RPMI8226 (cell line): ENCODE results near the gene RBL1.
"Not testable (repeated sequence)": the region's sequence is repeated elsewhere in the genome, so short reads cannot be mapped to it uniquely, and the experiment has no call there.

ENCODE experiments used
- DNase-seq: peaks from one replicate; pipeline ENCODE4 v3.0.0-alpha.2; 2015

Gene RBL1

GRCh38 chr20:37095599-37096414, at the start of gene RBL1:
TSS of gene RBL1 (minus strand) at chr20:37095997. CDS start at chr20:37095928, 69 bp downstream.
- DNase-seq, result peak; percentile 93

- no peak for DNase-seq
These were observed 49.1 kb upstream of the RBL1 start for GRCh38 chr20:37144856-37145404.

- DNase-seq, result no peak
These were observed 46.9 kb upstream of the RBL1 start for GRCh38 chr20:37142708-37143107.

GRCh38 chr20:37137547-37137946, 41.8 kb upstream of the RBL1 start:
- no peak for DNase-seq

- no peak for DNase-seq
These were observed 38.2 kb upstream of the RBL1 start for GRCh38 chr20:37133952-37134351.

GRCh38 chr20:37131486-37131885, 35.7 kb upstream of the RBL1 start:
- no peak for DNase-seq

- DNase-seq, result no peak
These were observed 33.0 kb upstream of the RBL1 start for GRCh38 chr20:37128803-37129202.

GRCh38 chr20:37126290-37126689, 30.5 kb upstream of the RBL1 start:
- not testable (repeated sequence) for DNase-seq

- DNase-seq, result no peak
These were observed 27.6 kb upstream of the RBL1 start for GRCh38 chr20:37123441-37123840.

- DNase-seq, result no peak
These were observed 24.7 kb upstream of the RBL1 start for GRCh38 chr20:37120497-37120896.

- DNase-seq, result no peak
These were observed 23.7 kb upstream of the RBL1 start for GRCh38 chr20:37119356-37120036.

GRCh38 chr20:37114012-37114411, 18.2 kb upstream of the RBL1 start:
- no peak for DNase-seq

GRCh38 chr20:37111926-37112455, 16.2 kb upstream of the RBL1 start:
- no peak for DNase-seq

- DNase-seq, result no peak
These were observed 12.9 kb upstream of the RBL1 start for GRCh38 chr20:37108676-37109075.

- DNase-seq, result no peak
These were observed 6.8 kb upstream of the RBL1 start for GRCh38 chr20:37102571-37102970.

- DNase-seq, result peak; percentile 33
These were observed 731 bp upstream of the RBL1 start for GRCh38 chr20:37096415-37097041.

GRCh38 chr20:37095108-37095598, 644 bp downstream of the RBL1 start:
- peak; percentile 61 for DNase-seq

GRCh38 chr20:37090407-37090806, 5.4 kb downstream of the RBL1 start:
- no peak for DNase-seq

GRCh38 chr20:37081717-37082289, 14.0 kb downstream of the RBL1 start:
- no peak for DNase-seq

- DNase-seq, result no peak
These were observed 18.8 kb downstream of the RBL1 start for GRCh38 chr20:37077009-37077408.

GRCh38 chr20:37075932-37076685, 19.7 kb downstream of the RBL1 start:
- DNase-seq, result no peak
